C4-2B (cell line): ENCODE results near the gene ELP2.
A peak's percentile ranks its signal among the peaks of the same experiment; 100 is the strongest.

Experiments
- H3K27ac ChIP-seq: fragments of 450-650 bp; 2 replicates; pipeline ENCODE4 v1.5.1; 2017
- ZFX ChIP-seq: fragments of 450-650 bp; IDR thresholded peaks from 2 replicates; pipeline ENCODE4 v1.6.1; 2017
- TF ChIP-seq, protein P1 (sequence below): fragments of 450-650 bp; conservative IDR thresholded peaks from 2 replicates; pipeline ENCODE4 v1.5.1; 2017; ENCODE audit warnings: mild to moderate bottlenecking

ELP2 gene

GRCh38 chr18:36185901-36186460, 56.3 kb downstream of the ELP2 start:
- no peak for TF ChIP-seq ZFX
- TF ChIP-seq, protein P1, sequence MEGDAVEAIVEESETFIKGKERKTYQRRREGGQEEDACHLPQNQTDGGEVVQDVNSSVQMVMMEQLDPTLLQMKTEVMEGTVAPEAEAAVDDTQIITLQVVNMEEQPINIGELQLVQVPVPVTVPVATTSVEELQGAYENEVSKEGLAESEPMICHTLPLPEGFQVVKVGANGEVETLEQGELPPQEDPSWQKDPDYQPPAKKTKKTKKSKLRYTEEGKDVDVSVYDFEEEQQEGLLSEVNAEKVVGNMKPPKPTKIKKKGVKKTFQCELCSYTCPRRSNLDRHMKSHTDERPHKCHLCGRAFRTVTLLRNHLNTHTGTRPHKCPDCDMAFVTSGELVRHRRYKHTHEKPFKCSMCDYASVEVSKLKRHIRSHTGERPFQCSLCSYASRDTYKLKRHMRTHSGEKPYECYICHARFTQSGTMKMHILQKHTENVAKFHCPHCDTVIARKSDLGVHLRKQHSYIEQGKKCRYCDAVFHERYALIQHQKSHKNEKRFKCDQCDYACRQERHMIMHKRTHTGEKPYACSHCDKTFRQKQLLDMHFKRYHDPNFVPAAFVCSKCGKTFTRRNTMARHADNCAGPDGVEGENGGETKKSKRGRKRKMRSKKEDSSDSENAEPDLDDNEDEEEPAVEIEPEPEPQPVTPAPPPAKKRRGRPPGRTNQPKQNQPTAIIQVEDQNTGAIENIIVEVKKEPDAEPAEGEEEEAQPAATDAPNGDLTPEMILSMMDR, result no peak
- no peak overlapping the region for H3K27ac ChIP-seq

GRCh38 chr18:36186461-36187192, 56.9 kb downstream of the ELP2 start:
- H3K27ac ChIP-seq, result peak overlapping the region; percentile 81

GRCh38 chr18:36187193-36187825, 57.6 kb downstream of the ELP2 start, which contains the start of gene MOCOS:
Gene MOCOS, plus strand, starts transcription at chr18:36187497. Its CDS starts 43 bp downstream, at chr18:36187540.
- H3K27ac ChIP-seq, result peak within 1 kb of the TSS; percentile 81
- TF ChIP-seq, protein P1, result no peak
- TF ChIP-seq ZFX, result peak; percentile 61

More at GRCh38 chr18:36186461-36187192, 56.9 kb downstream of the ELP2 start:
- TF ChIP-seq, protein P1, result peak; percentile 11; the same call in 1 of the 2 replicates
- TF ChIP-seq ZFX, result no peak

GRCh38 chr18:36187826-36188721, 58.4 kb downstream of the ELP2 start:
- H3K27ac ChIP-seq, result peak overlapping the region; percentile 81
- TF ChIP-seq, protein P1, result no peak
- peak; percentile 58 for TF ChIP-seq ZFX

DNA sequence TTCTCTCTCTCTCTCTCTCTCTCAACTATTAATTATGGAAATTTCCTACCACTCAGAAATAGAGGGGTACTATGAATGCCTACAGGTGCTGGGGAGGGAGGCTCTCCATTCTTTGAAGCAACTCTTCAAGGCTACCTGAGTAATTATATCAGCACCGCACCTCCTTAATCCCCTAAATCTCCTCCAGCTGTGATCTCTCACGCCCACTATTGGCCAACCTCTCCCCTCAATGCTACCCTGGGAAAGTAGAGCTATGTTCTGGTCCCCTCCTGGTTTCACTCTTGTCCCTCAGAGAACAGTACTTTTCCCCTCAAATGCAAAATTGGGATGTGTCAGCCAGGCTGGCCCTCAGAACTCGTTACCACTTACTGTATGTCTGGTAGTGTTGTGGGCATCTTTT, 59.2 kb downstream of the ELP2 start:
- TF ChIP-seq, protein P1, result no peak
- no peak for TF ChIP-seq ZFX

GRCh38 chr18:36189486-36189885, 59.8 kb downstream of the ELP2 start:
- no peak overlapping the region for H3K27ac ChIP-seq
- no peak for TF ChIP-seq ZFX

More for the DNA sequence above, 59.2 kb downstream of the ELP2 start:
- H3K27ac ChIP-seq, result peak overlapping the region; percentile 81

DNA sequence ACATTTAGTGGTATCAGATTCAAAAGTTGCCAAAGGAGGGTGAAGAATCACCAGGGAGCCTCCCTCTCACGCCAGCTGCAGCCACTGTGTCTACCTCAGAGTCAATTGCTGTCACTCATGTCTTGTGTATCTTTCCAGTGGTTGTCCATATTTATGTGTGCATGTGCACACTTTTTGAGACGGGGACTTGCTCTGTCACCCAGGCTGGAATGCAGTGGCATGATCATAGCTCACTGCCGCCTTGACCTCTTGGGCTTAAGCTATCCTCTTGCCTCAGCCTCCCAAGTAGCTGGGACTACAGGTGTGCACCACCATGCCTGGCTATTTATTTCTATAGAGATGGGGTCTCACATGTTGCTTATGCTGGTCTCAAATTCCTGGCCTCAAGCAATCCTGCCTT, 61.6 kb downstream of the ELP2 start:
- TF ChIP-seq, protein P1, result no peak
- TF ChIP-seq ZFX, result no peak
- no peak overlapping the region for H3K27ac ChIP-seq
